GM21447 (cell line): ENCODE measurements around the gene ORMDL3.
"Not testable (repeated sequence)": the region's sequence is repeated elsewhere in the genome, so short reads cannot be mapped to it uniquely, and the experiment has no call there.

Experiments used
- ATAC-seq: cut with Tn5 transposase; IDR thresholded peaks from one replicate; pipeline ENCODE4 v1.9.1; 2021; ENCODE audit not compliant: unreplicated experiment

Gene ORMDL3

GRCh38 chr17:39925282-39926134 lies 1.9 kb downstream of the ORMDL3 start:
- ATAC-seq: no peak

- ATAC-seq: no peak
Measured at GRCh38 chr17:39924691-39925055, 2.7 kb downstream of the ORMDL3 start.

GRCh38 chr17:39923836-39924690 lies 3.3 kb downstream of the ORMDL3 start:
- no peak for ATAC-seq

GRCh38 chr17:39923230-39923629 lies 4.2 kb downstream of the ORMDL3 start:
- ATAC-seq: no peak

- no peak for ATAC-seq
Measured at GRCh38 chr17:39922006-39922405, 5.4 kb downstream of the ORMDL3 start.

- no peak for ATAC-seq
Measured at GRCh38 chr17:39921323-39921722, 6.1 kb downstream of the ORMDL3 start.

GRCh38 chr17:39920218-39921210 lies 6.9 kb downstream of the ORMDL3 start:
- no peak for ATAC-seq

GRCh38 chr17:39919087-39919683 lies 8.2 kb downstream of the ORMDL3 start:
- no peak for ATAC-seq

GRCh38 chr17:39916918-39917317 lies 10.5 kb downstream of the ORMDL3 start:
- ATAC-seq: no peak

GRCh38 chr17:39915559-39915958 lies 11.8 kb downstream of the ORMDL3 start:
- ATAC-seq: no peak

- ATAC-seq: no peak
Measured at GRCh38 chr17:39913989-39914388, 13.4 kb downstream of the ORMDL3 start.

- ATAC-seq: no peak
Measured at GRCh38 chr17:39908789-39909352, 18.5 kb downstream of the ORMDL3 start.

- no peak for ATAC-seq
Measured at GRCh38 chr17:39904990-39905288, 22.5 kb downstream of the ORMDL3 start.

- no peak for ATAC-seq
Measured at GRCh38 chr17:39903158-39903884, 24.1 kb downstream of the ORMDL3 start.

- ATAC-seq: not testable (repeated sequence)
Measured at GRCh38 chr17:39902027-39902426, 25.4 kb downstream of the ORMDL3 start.

GRCh38 chr17:39899215-39899614 lies 28.2 kb downstream of the ORMDL3 start:
- ATAC-seq: no peak

- no peak for ATAC-seq
Measured at GRCh38 chr17:39898088-39898487, 29.3 kb downstream of the ORMDL3 start.

- no peak for ATAC-seq
Measured at GRCh38 chr17:39894681-39895376, 32.6 kb downstream of the ORMDL3 start.

- no peak for ATAC-seq
Measured at GRCh38 chr17:39889200-39889599, 38.2 kb downstream of the ORMDL3 start.
